ENCODE data around the gene SIL1. TPM values are rescaled to one million over a fixed set of nuclear protein-coding genes. Genes with fewer than 3 reads are reported as not detected.

SIL1 gene
- total and polyA plus RNA-seq, 9 of the 15 experiments (the other 6 are each of a cell fraction or from before 2014, with no cell fraction given) = 1.3 to 30.5 (median 18.1) TPM

- no peak for TF ChIP-seq BCLAF1 (IDR thresholded peaks at IDR 0.05; ENCODE audit: borderline replicate concordance in 1 of 2, control insufficient read depth in 1 of 2, low read depth in 2 of 2, low read length in 1 of 2)
- TF ChIP-seq, protein P1, sequence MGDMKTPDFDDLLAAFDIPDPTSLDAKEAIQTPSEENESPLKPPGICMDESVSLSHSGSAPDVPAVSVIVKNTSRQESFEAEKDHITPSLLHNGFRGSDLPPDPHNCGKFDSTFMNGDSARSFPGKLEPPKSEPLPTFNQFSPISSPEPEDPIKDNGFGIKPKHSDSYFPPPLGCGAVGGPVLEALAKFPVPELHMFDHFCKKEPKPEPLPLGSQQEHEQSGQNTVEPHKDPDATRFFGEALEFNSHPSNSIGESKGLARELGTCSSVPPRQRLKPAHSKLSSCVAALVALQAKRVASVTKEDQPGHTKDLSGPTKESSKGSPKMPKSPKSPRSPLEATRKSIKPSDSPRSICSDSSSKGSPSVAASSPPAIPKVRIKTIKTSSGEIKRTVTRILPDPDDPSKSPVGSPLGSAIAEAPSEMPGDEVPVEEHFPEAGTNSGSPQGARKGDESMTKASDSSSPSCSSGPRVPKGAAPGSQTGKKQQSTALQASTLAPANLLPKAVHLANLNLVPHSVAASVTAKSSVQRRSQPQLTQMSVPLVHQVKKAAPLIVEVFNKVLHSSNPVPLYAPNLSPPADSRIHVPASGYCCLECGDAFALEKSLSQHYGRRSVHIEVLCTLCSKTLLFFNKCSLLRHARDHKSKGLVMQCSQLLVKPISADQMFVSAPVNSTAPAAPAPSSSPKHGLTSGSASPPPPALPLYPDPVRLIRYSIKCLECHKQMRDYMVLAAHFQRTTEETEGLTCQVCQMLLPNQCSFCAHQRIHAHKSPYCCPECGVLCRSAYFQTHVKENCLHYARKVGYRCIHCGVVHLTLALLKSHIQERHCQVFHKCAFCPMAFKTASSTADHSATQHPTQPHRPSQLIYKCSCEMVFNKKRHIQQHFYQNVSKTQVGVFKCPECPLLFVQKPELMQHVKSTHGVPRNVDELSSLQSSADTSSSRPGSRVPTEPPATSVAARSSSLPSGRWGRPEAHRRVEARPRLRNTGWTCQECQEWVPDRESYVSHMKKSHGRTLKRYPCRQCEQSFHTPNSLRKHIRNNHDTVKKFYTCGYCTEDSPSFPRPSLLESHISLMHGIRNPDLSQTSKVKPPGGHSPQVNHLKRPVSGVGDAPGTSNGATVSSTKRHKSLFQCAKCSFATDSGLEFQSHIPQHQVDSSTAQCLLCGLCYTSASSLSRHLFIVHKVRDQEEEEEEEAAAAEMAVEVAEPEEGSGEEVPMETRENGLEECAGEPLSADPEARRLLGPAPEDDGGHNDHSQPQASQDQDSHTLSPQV (IDR thresholded peaks at IDR 0.05) = peak; percentile 29; the same call in 1 of the 2 replicates
- peak; percentile 88; the same call in 1 of the 2 replicates for TF ChIP-seq RNF2 (IDR thresholded peaks at IDR 0.05)
- TF ChIP-seq MAZ (CRISPR knock-in tag; conservative IDR thresholded peaks at IDR 0.05 in 1 of 2, IDR thresholded peaks at IDR 0.05 in 1 of 2) = peak in 1 of 2 experiments; percentile 61; a peak in 3 of 4 replicates
- TF ChIP-seq CCNT2 (IDR thresholded peaks at IDR 0.05; ENCODE audit: borderline replicate concordance, extremely low read depth, insufficient read length, low read depth, low read length) = no peak
- peak in 1 of 2 experiments; percentile 47; a peak in 1 of 4 replicates for TF ChIP-seq RCOR1 (IDR thresholded peaks at IDR 0.05; ENCODE audit: borderline replicate concordance in 1 of 2, low read depth in 2 of 2, low read length in 2 of 2)
- peak; percentile 71 for TF ChIP-seq ZBTB17 (CRISPR knock-in tag; IDR thresholded peaks at IDR 0.05)
- TF ChIP-seq BRD4 (IDR thresholded peaks at IDR 0.05) = no peak
- TF ChIP-seq, protein P2, sequence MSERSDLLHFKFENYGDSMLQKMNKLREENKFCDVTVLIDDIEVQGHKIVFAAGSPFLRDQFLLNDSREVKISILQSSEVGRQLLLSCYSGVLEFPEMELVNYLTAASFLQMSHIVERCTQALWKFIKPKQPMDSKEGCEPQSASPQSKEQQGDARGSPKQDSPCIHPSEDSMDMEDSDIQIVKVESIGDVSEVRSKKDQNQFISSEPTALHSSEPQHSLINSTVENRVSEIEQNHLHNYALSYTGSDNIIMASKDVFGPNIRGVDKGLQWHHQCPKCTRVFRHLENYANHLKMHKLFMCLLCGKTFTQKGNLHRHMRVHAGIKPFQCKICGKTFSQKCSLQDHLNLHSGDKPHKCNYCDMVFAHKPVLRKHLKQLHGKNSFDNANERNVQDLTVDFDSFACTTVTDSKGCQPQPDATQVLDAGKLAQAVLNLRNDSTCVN (CRISPR knock-in tag; IDR thresholded peaks at IDR 0.05) = 0 out of 2 replicates have a peak, but pooled peaks have one; percentile 42
- no peak for TF ChIP-seq NR2C1 (IDR thresholded peaks at IDR 0.05)
- TF ChIP-seq NR2C1 (tag; IDR thresholded peaks at IDR 0.05) = peak; percentile 33; the same call in 1 of the 2 replicates
- peak in 1 of 2 experiments; percentile 46; a peak in 3 of 4 replicates for TF ChIP-seq RAD21 (CRISPR knock-in tag; conservative IDR thresholded peaks at IDR 0.05 in 1 of 2, IDR thresholded peaks at IDR 0.05 in 1 of 2)
Measured at GRCh38 chr5:138974227-138975063, 223.7 kb downstream of the SIL1 start (continued).
